Stimulated activated CD4-positive, alpha-beta T cell treated with anti-CD3 and anti-CD28 coated beads, Interleukin-1b, Interleukin-23, amount 100 ng/mL, for 4 hours (primary cell): ENCODE results near the gene COPS7B.

Experiments used
- DNase-seq, 2 donors: peaks; one replicate each; pipeline ENCODE4 v3.0.0-alpha.2; 2020; ENCODE audit warnings: low read depth in 2 of 2

The COPS7B gene

GRCh38 chr2:231785822-231786176 lies 446 bp upstream of the COPS7B start:
- no peak for DNase-seq

GRCh38 chr2:231786917-231787292 lies 660 bp downstream of the COPS7B start:
- DNase-seq: no peak

- DNase-seq: no peak
Observed at GRCh38 chr2:231791107-231791506, 4.9 kb downstream of the COPS7B start.

GRCh38 chr2:231794383-231794782 lies 8.1 kb downstream of the COPS7B start:
- DNase-seq: no peak

- DNase-seq: no peak
Observed at GRCh38 chr2:231795525-231796327, 9.5 kb downstream of the COPS7B start.

- peak in 1 of 2 donors; percentile 26 for DNase-seq
Observed at GRCh38 chr2:231800493-231801091, 14.3 kb downstream of the COPS7B start.

GRCh38 chr2:231803501-231804138 lies 17.4 kb downstream of the COPS7B start:
- no peak for DNase-seq

- DNase-seq: no peak
Observed at GRCh38 chr2:231807020-231807419, 20.8 kb downstream of the COPS7B start.

- no peak for DNase-seq
Observed at GRCh38 chr2:231810905-231811304, 24.7 kb downstream of the COPS7B start.

GRCh38 chr2:231816327-231817026 lies 30.2 kb downstream of the COPS7B start:
- DNase-seq: no peak

- DNase-seq: no peak
Observed at GRCh38 chr2:231819447-231820042, 33.3 kb downstream of the COPS7B start.

- DNase-seq: no peak
Observed at GRCh38 chr2:231820786-231821303, 34.6 kb downstream of the COPS7B start.

GRCh38 chr2:231821908-231822307 lies 35.7 kb downstream of the COPS7B start:
- DNase-seq: no peak

GRCh38 chr2:231853105-231853504 lies 66.9 kb downstream of the COPS7B start:
- no peak for DNase-seq

- DNase-seq: no peak
Observed at GRCh38 chr2:231854616-231855125, 68.4 kb downstream of the COPS7B start.

- DNase-seq: no peak
Observed at GRCh38 chr2:231856959-231857358, 70.7 kb downstream of the COPS7B start.
